22Rv1 (cell line): ENCODE results near the gene POLL.

Source experiments
- H3K27ac ChIP-seq: fragments of 450-650 bp; 2 replicates; pipeline ENCODE4 v1.5.1; 2017
- ZFX ChIP-seq: fragments of 450-650 bp; IDR thresholded peaks from 2 replicates; pipeline ENCODE4 v1.6.1; 2017; ENCODE audit warnings: antibody characterized with exemption, borderline replicate concordance
- TF ChIP-seq, protein P1 (sequence below): fragments of 450-650 bp; IDR thresholded peaks from 2 replicates; pipeline ENCODE4 v1.5.1; 2017; ENCODE audit warnings: mild to moderate bottlenecking

POLL gene

DNA sequence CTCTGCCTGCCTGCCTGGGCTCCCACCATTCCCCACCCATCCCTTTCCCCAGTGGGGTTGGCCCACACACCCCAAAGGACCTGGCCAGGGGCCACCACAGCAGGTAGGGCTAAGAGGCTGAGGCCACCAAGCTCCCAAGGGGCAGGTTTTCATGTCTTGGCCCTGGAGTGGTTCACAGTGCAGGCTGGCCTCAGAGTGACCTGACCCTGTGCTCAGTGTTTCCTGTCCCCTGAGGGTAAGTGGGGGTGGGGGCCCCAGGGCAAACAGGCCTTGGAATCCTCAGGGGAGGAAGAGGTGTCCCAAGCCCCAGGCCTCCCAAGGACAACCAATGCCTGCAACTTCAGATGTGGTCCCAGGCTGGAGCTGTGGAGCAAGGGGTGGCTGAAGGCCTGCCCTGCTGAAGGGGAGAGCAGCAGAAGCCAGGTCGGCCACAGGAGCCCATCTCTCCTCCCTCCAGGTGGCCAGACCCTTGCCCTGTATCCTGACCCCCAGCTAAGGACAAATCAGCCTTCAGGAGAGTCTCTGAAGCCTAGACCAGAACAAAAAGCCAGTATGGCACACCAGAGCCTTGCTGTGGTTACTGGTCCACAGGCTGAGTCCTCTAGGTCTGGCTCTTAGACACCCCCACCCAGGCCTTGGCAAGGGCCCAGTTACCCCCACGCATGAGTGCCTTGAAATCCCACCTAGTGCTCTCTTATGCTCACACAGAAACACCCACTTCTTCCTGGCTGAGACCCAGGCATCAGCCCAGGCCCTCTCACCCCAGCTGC lies 27.6 kb downstream of the POLL start:
- TF ChIP-seq, protein P1, sequence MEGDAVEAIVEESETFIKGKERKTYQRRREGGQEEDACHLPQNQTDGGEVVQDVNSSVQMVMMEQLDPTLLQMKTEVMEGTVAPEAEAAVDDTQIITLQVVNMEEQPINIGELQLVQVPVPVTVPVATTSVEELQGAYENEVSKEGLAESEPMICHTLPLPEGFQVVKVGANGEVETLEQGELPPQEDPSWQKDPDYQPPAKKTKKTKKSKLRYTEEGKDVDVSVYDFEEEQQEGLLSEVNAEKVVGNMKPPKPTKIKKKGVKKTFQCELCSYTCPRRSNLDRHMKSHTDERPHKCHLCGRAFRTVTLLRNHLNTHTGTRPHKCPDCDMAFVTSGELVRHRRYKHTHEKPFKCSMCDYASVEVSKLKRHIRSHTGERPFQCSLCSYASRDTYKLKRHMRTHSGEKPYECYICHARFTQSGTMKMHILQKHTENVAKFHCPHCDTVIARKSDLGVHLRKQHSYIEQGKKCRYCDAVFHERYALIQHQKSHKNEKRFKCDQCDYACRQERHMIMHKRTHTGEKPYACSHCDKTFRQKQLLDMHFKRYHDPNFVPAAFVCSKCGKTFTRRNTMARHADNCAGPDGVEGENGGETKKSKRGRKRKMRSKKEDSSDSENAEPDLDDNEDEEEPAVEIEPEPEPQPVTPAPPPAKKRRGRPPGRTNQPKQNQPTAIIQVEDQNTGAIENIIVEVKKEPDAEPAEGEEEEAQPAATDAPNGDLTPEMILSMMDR, result no peak
- TF ChIP-seq ZFX, result no peak
- no peak overlapping the region for H3K27ac ChIP-seq

DNA sequence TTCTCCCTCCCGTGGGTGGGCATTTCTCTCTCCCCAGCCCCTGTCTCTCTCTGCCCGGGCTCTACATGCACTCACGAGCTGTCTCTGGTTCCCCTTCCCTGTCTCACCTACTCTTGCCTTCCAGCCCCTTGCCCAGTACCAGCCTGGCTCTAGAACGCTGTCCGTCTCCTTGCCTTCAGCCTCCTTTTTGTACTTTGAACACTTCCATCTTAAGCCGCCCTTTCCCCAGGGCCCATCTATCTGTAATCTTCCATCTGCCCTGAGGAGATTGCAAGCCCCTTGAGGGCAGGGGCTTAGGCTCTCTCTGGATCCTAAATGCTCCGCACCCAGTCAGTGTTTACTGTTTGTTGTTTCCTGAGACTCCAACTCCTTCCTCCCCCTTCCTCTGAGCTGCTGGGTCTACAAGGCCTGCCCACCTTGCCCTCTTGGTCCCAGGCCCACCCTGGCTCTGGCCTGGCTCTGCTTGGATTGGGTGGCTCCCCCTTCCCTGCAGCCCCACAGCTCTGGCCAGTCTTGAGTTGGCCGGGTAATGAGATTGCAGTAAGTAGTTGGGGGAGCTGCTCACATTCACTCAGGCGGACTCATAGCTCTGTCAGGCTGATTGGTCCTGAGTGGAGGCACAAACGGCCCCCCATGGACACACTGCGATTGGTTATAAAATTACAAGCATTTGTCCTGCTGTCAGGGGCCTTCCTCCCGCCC lies 28.3 kb downstream of the POLL start:
- TF ChIP-seq, protein P1, result no peak
- no peak for TF ChIP-seq ZFX
- no peak overlapping the region for H3K27ac ChIP-seq

DNA sequence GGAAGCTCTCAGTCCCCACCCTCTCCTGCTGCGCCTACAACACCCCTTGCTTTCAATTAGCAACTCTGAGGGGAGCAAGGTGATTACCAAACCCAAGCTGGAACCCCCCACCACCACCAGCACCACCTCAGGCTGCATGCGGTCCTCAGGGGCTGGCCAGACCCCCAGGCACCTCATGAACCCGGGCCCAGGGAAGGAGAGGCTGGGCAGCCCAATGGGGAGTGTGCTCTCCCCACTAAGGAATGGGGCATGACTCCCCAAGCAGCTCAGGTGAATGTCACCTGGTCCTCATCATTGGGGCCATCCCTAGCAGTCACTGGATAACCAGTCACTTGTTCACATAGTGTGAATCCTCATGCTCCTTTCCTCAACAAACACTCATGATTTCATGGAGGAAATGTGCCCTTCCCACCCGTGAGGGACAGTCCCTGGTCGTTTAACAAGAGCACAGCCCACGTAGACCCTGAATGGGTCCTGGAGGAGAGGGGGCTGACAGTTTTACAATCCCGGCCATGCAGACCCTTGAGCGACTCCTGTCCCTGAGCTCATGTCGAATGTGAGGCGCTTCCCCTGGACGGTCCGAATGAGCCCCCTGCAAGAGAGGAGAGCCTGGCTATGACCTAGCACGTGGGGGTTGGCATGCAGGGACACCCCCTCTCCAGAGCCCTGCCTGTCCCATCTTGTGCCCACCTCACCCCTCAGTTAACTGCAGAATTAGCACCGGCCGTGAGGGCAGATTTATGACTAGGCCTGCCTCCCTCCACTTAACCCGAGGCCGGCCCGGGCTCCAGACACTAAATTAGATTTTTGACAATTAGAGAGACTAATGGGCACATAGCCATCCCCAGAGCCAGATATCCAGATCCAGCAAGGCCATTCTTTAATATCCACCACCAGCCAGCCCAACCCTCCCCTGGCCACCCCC lies 29.1 kb downstream of the POLL start:
- no peak overlapping the region for H3K27ac ChIP-seq
- no peak for TF ChIP-seq ZFX
- TF ChIP-seq, protein P1, result no peak

DNA sequence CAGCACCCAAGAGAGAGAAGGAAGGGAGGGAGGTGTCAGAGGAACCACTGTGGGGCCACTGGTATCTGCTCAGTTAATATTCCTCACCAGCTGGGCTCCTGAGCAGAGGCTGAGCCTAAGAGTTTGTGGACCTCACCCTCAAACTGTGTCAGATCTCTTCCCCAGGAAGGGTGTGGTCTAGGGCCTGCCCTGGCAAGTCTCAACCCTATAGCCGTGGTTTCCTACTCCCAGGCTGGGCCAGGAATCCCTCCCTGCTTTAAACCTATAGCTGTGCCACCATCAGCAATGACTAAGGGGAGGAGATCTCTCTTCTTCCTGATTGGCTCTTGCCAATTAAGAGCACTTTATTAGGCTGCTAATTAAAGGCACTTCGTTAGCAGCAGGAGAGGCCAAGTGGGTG lies 29.9 kb downstream of the POLL start:
- TF ChIP-seq, protein P1, result no peak
- TF ChIP-seq ZFX, result no peak
- H3K27ac ChIP-seq, result no peak overlapping the region

DNA sequence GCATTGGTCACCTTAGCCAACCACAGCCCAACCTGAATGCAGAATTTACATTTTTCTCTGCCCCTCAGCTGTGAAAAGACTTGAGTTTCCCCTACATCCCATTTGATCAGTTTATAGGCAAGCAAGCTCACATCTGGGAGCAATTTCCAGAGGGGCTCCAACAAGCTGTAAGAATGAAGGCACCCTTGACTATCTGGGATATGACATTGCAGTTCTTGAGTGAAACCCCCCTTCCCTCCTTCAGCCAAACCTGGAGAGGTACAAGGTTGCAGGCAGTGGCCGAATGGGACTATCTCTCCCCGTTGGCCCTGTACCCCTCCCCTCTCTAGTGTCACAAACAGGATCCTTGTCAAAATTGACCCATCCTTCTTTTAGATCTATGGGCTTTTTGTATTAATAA lies 30.5 kb downstream of the POLL start:
- H3K27ac ChIP-seq, result no peak overlapping the region
- TF ChIP-seq ZFX, result no peak
- TF ChIP-seq, protein P1, result no peak

DNA sequence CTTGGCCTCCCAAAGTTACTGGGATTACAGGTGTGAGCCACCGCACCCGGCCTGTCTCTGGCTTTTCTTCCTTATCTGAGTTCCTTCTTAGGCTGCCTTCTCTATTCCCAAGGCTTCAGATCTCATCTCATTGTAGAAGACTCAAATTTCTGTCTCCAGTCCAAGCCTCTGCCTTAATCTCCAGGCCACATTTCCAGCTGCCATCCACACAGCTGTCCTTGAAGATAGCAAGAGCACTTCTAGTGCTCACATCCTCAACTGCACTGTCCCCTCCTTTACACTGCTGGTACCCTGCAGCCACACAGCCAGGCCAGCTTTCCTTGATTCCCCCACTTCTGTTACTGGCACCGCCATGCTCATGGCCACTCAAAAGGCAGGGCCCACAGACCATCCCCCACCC lies 35.6 kb downstream of the POLL start:
- no peak for TF ChIP-seq ZFX
- TF ChIP-seq, protein P1, result no peak
- no peak overlapping the region for H3K27ac ChIP-seq
